Esophagus muscularis mucosa (tissue), 3 donors: ENCODE measurements around the gene DAZL.

Source experiments
- POLR2AphosphoS5 ChIP-seq, 2 donors: sonication (generic); formaldehyde crosslinking; IDR thresholded peaks; one replicate each; pipeline ENCODE4 v1.6.1; 2017; ENCODE audit warnings: antibody characterized with exemption in 2 of 2
- TF ChIP-seq, protein P1 (sequence below), 3 experiments: fragments of 200-600 bp in 2 of 3; fragments of 450-650 bp in 1 of 3; sonication (generic) in 2 of 3; IDR thresholded peaks; one replicate each; pipeline ENCODE4 v1.5.1; 2017 to 2019; ENCODE audit warnings: antibody characterized with exemption in 3 of 3, mild to moderate bottlenecking in 2 of 3, moderate library complexity in 1 of 3

DNA sequence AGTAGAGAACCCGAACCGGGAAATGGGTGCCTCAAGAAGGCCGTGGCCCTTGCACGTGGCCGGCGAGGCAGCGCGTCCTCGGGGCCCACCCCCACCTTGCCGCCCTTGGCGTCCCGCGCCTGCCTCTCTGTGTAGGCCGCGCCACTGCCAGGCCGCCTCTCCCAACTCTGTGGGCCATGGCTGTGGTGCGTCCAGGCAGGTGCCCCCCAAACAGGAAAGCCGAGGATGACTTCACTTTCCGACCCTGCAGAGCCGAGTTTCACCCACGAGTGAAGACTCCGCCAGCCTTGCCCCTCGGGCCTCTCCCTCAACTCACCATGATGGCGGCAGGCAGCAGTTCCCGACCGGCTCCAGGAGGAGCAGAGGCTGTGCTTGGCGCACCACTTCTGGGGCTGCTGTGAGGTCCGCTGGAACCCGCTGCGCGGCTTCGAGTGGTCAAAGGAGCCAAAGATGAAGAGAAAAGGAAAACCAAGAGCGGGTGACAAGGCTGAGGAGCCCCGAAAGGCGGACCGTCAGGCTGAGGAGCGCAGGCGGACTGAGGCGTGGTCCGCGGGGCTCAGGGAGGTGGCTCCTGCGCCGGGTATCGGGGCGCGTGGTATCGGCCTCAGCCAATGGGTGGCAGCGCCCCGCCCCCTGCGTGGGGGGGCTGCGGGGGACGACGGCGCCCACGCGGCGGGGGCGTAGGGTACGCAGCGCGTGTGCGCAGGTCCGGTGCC, at the start of gene DAZL:
- TF ChIP-seq, protein P1, sequence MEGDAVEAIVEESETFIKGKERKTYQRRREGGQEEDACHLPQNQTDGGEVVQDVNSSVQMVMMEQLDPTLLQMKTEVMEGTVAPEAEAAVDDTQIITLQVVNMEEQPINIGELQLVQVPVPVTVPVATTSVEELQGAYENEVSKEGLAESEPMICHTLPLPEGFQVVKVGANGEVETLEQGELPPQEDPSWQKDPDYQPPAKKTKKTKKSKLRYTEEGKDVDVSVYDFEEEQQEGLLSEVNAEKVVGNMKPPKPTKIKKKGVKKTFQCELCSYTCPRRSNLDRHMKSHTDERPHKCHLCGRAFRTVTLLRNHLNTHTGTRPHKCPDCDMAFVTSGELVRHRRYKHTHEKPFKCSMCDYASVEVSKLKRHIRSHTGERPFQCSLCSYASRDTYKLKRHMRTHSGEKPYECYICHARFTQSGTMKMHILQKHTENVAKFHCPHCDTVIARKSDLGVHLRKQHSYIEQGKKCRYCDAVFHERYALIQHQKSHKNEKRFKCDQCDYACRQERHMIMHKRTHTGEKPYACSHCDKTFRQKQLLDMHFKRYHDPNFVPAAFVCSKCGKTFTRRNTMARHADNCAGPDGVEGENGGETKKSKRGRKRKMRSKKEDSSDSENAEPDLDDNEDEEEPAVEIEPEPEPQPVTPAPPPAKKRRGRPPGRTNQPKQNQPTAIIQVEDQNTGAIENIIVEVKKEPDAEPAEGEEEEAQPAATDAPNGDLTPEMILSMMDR (IDR thresholded peaks at IDR 0.05) = no peak
- TF ChIP-seq POLR2AphosphoS5 (IDR thresholded peaks at IDR 0.05) = no peak
